SK-N-SH (cell line): ENCODE data around the gene ACOT8.

Experiments used
- EP300 ChIP-seq, 2 experiments: IDR thresholded peaks; 2 replicates each; pipeline versions ENCODE4 v1.4.0 to v1.6.1; 2012; ENCODE audit warnings: borderline replicate concordance in 1 of 2, low read depth in 1 of 2, low read length in 1 of 2
- JUND ChIP-seq: IDR thresholded peaks from 2 replicates; pipeline ENCODE4 v1.4.0; 2012
- POLR2AphosphoS5 ChIP-seq: IDR thresholded peaks from 2 replicates; pipeline ENCODE4 v1.6.1; 2012; ENCODE audit warnings: low read depth, low read length
- RAD21 ChIP-seq: IDR thresholded peaks from 2 replicates; pipeline ENCODE4 v1.6.1; 2012; ENCODE audit warnings: mild to moderate bottlenecking, low read length
- RFX5 ChIP-seq: IDR thresholded peaks from 2 replicates; pipeline ENCODE4 v1.6.1; 2012; ENCODE audit warnings: mild to moderate bottlenecking, improper control_type of control experiment, low read length
- SMC3 ChIP-seq: IDR thresholded peaks from 2 replicates; pipeline ENCODE4 v1.6.1; 2012; ENCODE audit warnings: low read depth, low read length, improper control_type of control experiment
- YY1 ChIP-seq: IDR thresholded peaks from 2 replicates; pipeline ENCODE4 v1.4.0; 2012; ENCODE audit warnings: low read depth, mild to moderate bottlenecking
- TF ChIP-seq, protein P1 (sequence below): fragments of 150-350 bp; IDR thresholded peaks from 2 replicates; pipeline ENCODE4 v1.6.1; 2016; ENCODE audit warnings: mild to moderate bottlenecking, low read depth, low read length
- TF ChIP-seq, protein P2 (sequence below): fragments of 200-600 bp; sonication (generic); IDR thresholded peaks from 2 replicates; pipeline ENCODE4 v1.6.1; 2017; ENCODE audit warnings: antibody characterized with exemption, mild to moderate bottlenecking, moderate library complexity
- TF ChIP-seq, protein P3 (sequence below): IDR thresholded peaks from 2 replicates; pipeline ENCODE4 v1.4.0; 2012; ENCODE audit warnings: low read depth
- TF ChIP-seq, protein P4 (sequence below): IDR thresholded peaks from 2 replicates; pipeline ENCODE4 v1.4.0; 2012; ENCODE audit warnings: low read depth, borderline replicate concordance

DNA sequence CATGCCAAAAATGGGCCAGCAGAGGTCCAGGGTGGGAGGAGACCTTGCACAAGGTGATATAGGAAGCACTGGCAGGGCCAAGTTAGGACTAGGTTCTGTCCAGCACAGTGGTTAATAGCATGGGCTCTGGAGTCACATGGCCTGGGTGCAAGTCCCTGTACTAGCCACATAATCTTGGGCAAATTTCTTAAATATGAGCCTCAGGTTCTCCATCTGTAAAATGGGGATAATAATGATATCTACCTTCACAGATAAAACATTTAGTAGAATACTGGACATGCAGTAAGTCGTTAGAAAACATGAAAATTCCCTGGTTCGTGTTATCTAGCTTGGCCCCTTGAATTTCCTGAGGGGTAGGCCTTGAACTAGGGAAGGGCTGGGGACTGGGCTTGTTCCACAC, 40.1 kb upstream of the ACOT8 start:
- TF ChIP-seq, protein P1, sequence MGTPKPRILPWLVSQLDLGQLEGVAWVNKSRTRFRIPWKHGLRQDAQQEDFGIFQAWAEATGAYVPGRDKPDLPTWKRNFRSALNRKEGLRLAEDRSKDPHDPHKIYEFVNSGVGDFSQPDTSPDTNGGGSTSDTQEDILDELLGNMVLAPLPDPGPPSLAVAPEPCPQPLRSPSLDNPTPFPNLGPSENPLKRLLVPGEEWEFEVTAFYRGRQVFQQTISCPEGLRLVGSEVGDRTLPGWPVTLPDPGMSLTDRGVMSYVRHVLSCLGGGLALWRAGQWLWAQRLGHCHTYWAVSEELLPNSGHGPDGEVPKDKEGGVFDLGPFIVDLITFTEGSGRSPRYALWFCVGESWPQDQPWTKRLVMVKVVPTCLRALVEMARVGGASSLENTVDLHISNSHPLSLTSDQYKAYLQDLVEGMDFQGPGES: no peak
- TF ChIP-seq POLR2AphosphoS5: no peak
- TF ChIP-seq, protein P2, sequence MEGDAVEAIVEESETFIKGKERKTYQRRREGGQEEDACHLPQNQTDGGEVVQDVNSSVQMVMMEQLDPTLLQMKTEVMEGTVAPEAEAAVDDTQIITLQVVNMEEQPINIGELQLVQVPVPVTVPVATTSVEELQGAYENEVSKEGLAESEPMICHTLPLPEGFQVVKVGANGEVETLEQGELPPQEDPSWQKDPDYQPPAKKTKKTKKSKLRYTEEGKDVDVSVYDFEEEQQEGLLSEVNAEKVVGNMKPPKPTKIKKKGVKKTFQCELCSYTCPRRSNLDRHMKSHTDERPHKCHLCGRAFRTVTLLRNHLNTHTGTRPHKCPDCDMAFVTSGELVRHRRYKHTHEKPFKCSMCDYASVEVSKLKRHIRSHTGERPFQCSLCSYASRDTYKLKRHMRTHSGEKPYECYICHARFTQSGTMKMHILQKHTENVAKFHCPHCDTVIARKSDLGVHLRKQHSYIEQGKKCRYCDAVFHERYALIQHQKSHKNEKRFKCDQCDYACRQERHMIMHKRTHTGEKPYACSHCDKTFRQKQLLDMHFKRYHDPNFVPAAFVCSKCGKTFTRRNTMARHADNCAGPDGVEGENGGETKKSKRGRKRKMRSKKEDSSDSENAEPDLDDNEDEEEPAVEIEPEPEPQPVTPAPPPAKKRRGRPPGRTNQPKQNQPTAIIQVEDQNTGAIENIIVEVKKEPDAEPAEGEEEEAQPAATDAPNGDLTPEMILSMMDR: no peak
- no peak for TF ChIP-seq RFX5
- TF ChIP-seq EP300 (IDR thresholded peaks at IDR 0.05; ENCODE audit: borderline replicate concordance in 1 of 2, low read depth in 1 of 2, low read length in 1 of 2): no peak
- no peak for TF ChIP-seq YY1
- no peak for TF ChIP-seq JUND
- TF ChIP-seq SMC3: no peak
- TF ChIP-seq, protein P3, sequence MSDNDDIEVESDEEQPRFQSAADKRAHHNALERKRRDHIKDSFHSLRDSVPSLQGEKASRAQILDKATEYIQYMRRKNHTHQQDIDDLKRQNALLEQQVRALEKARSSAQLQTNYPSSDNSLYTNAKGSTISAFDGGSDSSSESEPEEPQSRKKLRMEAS: no peak
- TF ChIP-seq, protein P4, sequence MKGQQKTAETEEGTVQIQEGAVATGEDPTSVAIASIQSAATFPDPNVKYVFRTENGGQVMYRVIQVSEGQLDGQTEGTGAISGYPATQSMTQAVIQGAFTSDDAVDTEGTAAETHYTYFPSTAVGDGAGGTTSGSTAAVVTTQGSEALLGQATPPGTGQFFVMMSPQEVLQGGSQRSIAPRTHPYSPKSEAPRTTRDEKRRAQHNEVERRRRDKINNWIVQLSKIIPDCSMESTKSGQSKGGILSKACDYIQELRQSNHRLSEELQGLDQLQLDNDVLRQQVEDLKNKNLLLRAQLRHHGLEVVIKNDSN: no peak
- TF ChIP-seq RAD21: no peak
